GM23338 (cell line): ENCODE data around the gene STRN3.

Experiments used
- CREB1 ChIP-seq: fragments of 250-450 bp; sonication (Bioruptor Pico); IDR thresholded peaks from 2 replicates; pipeline ENCODE4 v1.5.0; 2020; ENCODE audit warnings: low read depth, mild to moderate bottlenecking, moderate library complexity
- EZH2phosphoT487 ChIP-seq: fragments of 200-600 bp; sonication (generic); IDR thresholded peaks from one replicate; pipeline ENCODE4 v1.8.1; 2018; ENCODE audit warnings: antibody characterized with exemption; ENCODE audit not compliant: unreplicated experiment
- JUNB ChIP-seq: IDR thresholded peaks from one replicate; pipeline ENCODE4 v1.6.1; 2016; ENCODE audit warnings: antibody characterized with exemption; ENCODE audit not compliant: unreplicated experiment
- POLR2AphosphoS5 ChIP-seq: IDR thresholded peaks from 2 replicates; pipeline ENCODE4 v1.6.1; 2016; ENCODE audit warnings: antibody characterized with exemption, low read depth
- ZNF331 ChIP-seq: fragments of 250-450 bp; sonication (Bioruptor Pico); IDR thresholded peaks from 2 replicates; pipeline ENCODE4 v1.5.0; 2020; ENCODE audit warnings: low read depth, mild to moderate bottlenecking, moderate library complexity
- TF ChIP-seq, protein P1 (sequence below), 2 experiments: fragments of 200-600 bp in 1 of 2; sonication (generic) in 1 of 2; conservative IDR thresholded peaks; 2 replicates each; pipeline versions ENCODE4 v1.5.1 to v1.6.1; 2016 to 2017; ENCODE audit warnings: antibody characterized with exemption in 2 of 2, low read depth in 2 of 2, mild to moderate bottlenecking in 2 of 2, moderate library complexity in 1 of 2
- TF ChIP-seq, protein P2 (sequence below): fragments of 250-450 bp; sonication (Bioruptor Pico); IDR thresholded peaks from 2 replicates; pipeline ENCODE4 v1.5.0; 2020; ENCODE audit warnings: mild to moderate bottlenecking, moderate library complexity

DNA sequence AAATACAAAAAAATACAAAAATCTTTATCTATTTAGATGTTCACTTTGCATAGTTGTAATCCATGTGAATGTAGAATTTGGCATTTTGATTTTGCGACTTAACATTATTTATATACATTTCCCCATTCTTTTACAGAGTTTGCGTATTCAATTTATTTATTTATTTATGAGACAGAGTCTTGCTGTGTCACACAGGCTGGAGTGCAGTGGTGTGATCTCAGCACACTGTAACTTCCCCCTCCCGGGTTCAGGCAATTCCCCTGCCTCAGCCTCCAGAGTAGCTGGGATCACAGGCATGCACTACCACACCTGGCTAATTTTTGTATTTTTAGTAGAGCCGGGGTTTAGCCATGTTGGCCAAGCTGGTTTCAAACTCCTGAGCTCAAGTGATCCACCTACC, 25.3 kb upstream of the STRN3 start:
- TF ChIP-seq, protein P1, sequence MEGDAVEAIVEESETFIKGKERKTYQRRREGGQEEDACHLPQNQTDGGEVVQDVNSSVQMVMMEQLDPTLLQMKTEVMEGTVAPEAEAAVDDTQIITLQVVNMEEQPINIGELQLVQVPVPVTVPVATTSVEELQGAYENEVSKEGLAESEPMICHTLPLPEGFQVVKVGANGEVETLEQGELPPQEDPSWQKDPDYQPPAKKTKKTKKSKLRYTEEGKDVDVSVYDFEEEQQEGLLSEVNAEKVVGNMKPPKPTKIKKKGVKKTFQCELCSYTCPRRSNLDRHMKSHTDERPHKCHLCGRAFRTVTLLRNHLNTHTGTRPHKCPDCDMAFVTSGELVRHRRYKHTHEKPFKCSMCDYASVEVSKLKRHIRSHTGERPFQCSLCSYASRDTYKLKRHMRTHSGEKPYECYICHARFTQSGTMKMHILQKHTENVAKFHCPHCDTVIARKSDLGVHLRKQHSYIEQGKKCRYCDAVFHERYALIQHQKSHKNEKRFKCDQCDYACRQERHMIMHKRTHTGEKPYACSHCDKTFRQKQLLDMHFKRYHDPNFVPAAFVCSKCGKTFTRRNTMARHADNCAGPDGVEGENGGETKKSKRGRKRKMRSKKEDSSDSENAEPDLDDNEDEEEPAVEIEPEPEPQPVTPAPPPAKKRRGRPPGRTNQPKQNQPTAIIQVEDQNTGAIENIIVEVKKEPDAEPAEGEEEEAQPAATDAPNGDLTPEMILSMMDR (conservative IDR thresholded peaks at IDR 0.05; ENCODE audit: low read depth in 2 of 2) = no peak
- TF ChIP-seq POLR2AphosphoS5 (no peak), EZH2phosphoT487 (no peak), JUNB (no peak), ZNF331 (CRISPR knock-in tag) (no peak), CREB1 (CRISPR knock-in tag) (no peak)
- TF ChIP-seq, protein P2, sequence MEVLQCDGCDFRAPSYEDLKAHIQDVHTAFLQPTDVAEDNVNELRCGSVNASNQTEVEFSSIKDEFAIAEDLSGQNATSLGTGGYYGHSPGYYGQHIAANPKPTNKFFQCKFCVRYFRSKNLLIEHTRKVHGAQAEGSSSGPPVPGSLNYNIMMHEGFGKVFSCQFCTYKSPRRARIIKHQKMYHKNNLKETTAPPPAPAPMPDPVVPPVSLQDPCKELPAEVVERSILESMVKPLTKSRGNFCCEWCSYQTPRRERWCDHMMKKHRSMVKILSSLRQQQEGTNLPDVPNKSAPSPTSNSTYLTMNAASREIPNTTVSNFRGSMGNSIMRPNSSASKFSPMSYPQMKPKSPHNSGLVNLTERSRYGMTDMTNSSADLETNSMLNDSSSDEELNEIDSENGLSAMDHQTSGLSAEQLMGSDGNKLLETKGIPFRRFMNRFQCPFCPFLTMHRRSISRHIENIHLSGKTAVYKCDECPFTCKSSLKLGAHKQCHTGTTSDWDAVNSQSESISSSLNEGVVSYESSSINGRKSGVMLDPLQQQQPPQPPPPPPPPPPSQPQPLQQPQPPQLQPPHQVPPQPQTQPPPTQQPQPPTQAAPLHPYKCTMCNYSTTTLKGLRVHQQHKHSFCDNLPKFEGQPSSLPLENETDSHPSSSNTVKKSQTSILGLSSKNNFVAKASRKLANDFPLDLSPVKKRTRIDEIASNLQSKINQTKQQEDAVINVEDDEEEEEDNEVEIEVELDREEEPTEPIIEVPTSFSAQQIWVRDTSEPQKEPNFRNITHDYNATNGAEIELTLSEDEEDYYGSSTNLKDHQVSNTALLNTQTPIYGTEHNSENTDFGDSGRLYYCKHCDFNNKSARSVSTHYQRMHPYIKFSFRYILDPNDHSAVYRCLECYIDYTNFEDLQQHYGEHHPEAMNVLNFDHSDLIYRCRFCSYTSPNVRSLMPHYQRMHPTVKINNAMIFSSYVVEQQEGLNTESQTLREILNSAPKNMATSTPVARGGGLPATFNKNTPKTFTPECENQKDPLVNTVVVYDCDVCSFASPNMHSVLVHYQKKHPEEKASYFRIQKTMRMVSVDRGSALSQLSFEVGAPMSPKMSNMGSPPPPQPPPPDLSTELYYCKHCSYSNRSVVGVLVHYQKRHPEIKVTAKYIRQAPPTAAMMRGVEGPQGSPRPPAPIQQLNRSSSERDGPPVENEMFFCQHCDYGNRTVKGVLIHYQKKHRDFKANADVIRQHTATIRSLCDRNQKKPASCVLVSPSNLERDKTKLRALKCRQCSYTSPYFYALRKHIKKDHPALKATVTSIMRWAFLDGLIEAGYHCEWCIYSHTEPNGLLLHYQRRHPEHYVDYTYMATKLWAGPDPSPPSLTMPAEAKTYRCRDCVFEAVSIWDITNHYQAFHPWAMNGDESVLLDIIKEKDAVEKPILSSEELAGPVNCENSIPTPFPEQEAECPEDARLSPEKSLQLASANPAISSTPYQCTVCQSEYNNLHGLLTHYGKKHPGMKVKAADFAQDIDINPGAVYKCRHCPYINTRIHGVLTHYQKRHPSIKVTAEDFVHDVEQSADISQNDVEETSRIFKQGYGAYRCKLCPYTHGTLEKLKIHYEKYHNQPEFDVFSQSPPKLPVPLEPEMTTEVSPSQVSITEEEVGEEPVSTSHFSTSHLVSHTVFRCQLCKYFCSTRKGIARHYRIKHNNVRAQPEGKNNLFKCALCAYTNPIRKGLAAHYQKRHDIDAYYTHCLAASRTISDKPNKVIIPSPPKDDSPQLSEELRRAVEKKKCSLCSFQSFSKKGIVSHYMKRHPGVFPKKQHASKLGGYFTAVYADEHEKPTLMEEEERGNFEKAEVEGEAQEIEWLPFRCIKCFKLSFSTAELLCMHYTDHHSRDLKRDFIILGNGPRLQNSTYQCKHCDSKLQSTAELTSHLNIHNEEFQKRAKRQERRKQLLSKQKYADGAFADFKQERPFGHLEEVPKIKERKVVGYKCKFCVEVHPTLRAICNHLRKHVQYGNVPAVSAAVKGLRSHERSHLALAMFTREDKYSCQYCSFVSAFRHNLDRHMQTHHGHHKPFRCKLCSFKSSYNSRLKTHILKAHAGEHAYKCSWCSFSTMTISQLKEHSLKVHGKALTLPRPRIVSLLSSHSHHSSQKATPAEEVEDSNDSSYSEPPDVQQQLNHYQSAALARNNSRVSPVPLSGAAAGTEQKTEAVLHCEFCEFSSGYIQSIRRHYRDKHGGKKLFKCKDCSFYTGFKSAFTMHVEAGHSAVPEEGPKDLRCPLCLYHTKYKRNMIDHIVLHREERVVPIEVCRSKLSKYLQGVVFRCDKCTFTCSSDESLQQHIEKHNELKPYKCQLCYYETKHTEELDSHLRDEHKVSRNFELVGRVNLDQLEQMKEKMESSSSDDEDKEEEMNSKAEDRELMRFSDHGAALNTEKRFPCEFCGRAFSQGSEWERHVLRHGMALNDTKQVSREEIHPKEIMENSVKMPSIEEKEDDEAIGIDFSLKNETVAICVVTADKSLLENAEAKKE (CRISPR knock-in tag) = no peak
